Panc1 (cell line): ENCODE measurements around the gene TRIB2. TPM values are rescaled to one million over a fixed set of nuclear protein-coding genes. Genes with fewer than 3 reads are reported as not detected.

Experiments used
- ATAC-seq: fragments of 200-7000 bp; cut with Tn5 transposase; 2 replicates; pipeline ENCODE4 v1.9.1; 2020; ENCODE audit warnings: mild to moderate bottlenecking, moderate library complexity
- BruUV-seq: library from RNA; stranded (reverse); fragments of 400-500 nt; replicated peaks from 2 replicates; lab custom pipeline; 2021; lab: Mats Ljungman, UMichigan
- CTCF ChIA-PET: fragments of 300-600 bp; sonication (Branson Sonifier 250); formaldehyde crosslinking; loops from one replicate; lab custom pipeline; 2022; ENCODE audit warnings: antibody characterized with exemption; lab: Charles Lee
- POLR2A ChIA-PET: fragments of 300-600 bp; sonication (Branson Sonifier 250); formaldehyde crosslinking; loops from one replicate; lab custom pipeline; 2022; ENCODE audit warnings: antibody characterized with exemption; lab: Charles Lee
- DNase-seq: peaks from one replicate; pipeline ENCODE4 v3.0.0-alpha.2; 2010; ENCODE audit warnings: low read depth, low spot score
- H3K27ac ChIP-seq: 2 replicates; pipeline ENCODE4 v1.5.1; 2011; ENCODE audit warnings: mild to moderate bottlenecking, low read length, inconsistent platforms
- H3K27me3 ChIP-seq: fragments of 200-500 bp; sonication (Bioruptor generic); 2 replicates; pipeline ENCODE4 v1.6.0; 2014; ENCODE audit warnings: low read length, inconsistent platforms; ENCODE audit not compliant: control insufficient read depth, insufficient read depth
- H3K36me3 ChIP-seq: fragments of 200-500 bp; sonication (Bioruptor generic); 2 replicates; pipeline ENCODE4 v1.5.1; 2014; ENCODE audit warnings: inconsistent platforms, mild to moderate bottlenecking, low read length, moderate library complexity; ENCODE audit not compliant: control insufficient read depth, insufficient read depth
- H3K4me1 ChIP-seq: 2 replicates; pipeline ENCODE4 v1.5.1; 2011; ENCODE audit warnings: inconsistent platforms, mild to moderate bottlenecking, low read length, moderate library complexity; ENCODE audit not compliant: control insufficient read depth, insufficient read depth
- H3K4me3 ChIP-seq, 2 experiments: 2 replicates each; pipeline ENCODE4 v1.5.1; 2011 to 2012; ENCODE audit warnings: low read depth in 2 of 2, low read length in 2 of 2, mild to moderate bottlenecking in 2 of 2, inconsistent platforms in 1 of 2, moderate library complexity in 1 of 2
- H3K9me3 ChIP-seq: fragments of 200-500 bp; sonication (Bioruptor generic); 2 replicates; pipeline ENCODE4 v1.5.1; 2014; ENCODE audit warnings: low read depth, mild to moderate bottlenecking, inconsistent platforms, low read length, moderate library complexity; ENCODE audit not compliant: control insufficient read depth, insufficient read depth
- CTCF ChIP-seq: fragments of 450-650 bp; IDR thresholded peaks from 2 replicates; pipeline ENCODE4 v1.5.1; 2017; ENCODE audit warnings: mild to moderate bottlenecking
- POLR2AphosphoS5 ChIP-seq: IDR thresholded peaks from 2 replicates; pipeline ENCODE4 v1.6.1; 2012; ENCODE audit warnings: mild to moderate bottlenecking, low read depth, low read length, moderate library complexity
- REST ChIP-seq, 2 experiments: IDR thresholded peaks; 2 replicates each; pipeline ENCODE4 v1.6.1; 2011 to 2012; ENCODE audit warnings: low read depth in 2 of 2, control low read depth in 1 of 2, low read length in 1 of 2, mild to moderate bottlenecking in 1 of 2, moderate library complexity in 1 of 2; ENCODE audit not compliant: insufficient read depth in 1 of 2
- SIN3A ChIP-seq: IDR thresholded peaks from 2 replicates; pipeline ENCODE4 v1.6.1; 2012; ENCODE audit warnings: low read depth, mild to moderate bottlenecking, low read length, moderate library complexity, borderline replicate concordance; ENCODE audit not compliant: insufficient read depth
- TCF7L2 ChIP-seq: IDR thresholded peaks from 2 replicates; pipeline ENCODE4 v1.6.1; 2011; ENCODE audit warnings: mild to moderate bottlenecking, low read depth, low read length, inconsistent platforms
- in situ Hi-C: cut with HindIII; loops from 2 replicates; pipeline ENCODE4 v1.10.0; 2016; ENCODE audit warnings: low sequenced_read_pairs, low pct_unique_long_range_greater_than_20kb
- intact Hi-C: fragments of 100-400 bp; cut with micrococcal nuclease; formaldehyde crosslinking; loops from one replicate; pipeline ENCODE4 v1.10.0; 2022; ENCODE audit not compliant: unreplicated experiment
- total RNA-seq: library from RNA; stranded (reverse); gene quantifications from one replicate; pipeline ENCODE4 v1.2.1, GENCODE V29; 2021; ENCODE audit not compliant: unreplicated experiment

The TRIB2 gene
- total RNA-seq, 1 experiment from 2014 or later, result 43.2 TPM

- intact Hi-C loops, result no loop called here
Measured at GRCh38 chr2:12764075-12764730, 47.5 kb downstream of the TRIB2 start.

GRCh38 chr2:12764849-12765605 lies 48.3 kb downstream of the TRIB2 start:
- no peak for TF ChIP-seq POLR2AphosphoS5
- no peak for TF ChIP-seq TCF7L2
- no peak for TF ChIP-seq REST (IDR thresholded peaks at IDR 0.05; ENCODE audit: insufficient read depth in 1 of 2, low read depth in 2 of 2, low read length in 1 of 2)
- no peak for TF ChIP-seq SIN3A
- TF ChIP-seq CTCF, result no peak
- CTCF ChIA-PET, result no interaction called here
- BruUV-seq, result no TSS peak
- DNase-seq, result no peak
- Histone ChIP-seq H3K4me3 (no peak overlapping the region), H3K36me3 (no peaks in the 10 kb centered on the region), H3K27ac (no peak overlapping the region), H3K9me3 (no peaks in the 10 kb centered on the region), H3K4me1 (no peaks in the 10 kb centered on the region), H3K27me3 (no peaks in the 10 kb centered on the region)
- intact Hi-C loops, result no loop called here
- no peak for ATAC-seq
- POLR2A ChIA-PET, result no interaction called here
- in situ Hi-C loops, result no loop called here

More at GRCh38 chr2:12764075-12764730, 47.5 kb downstream of the TRIB2 start:
- no peak for DNase-seq
- CTCF ChIA-PET, result interaction anchor here (0.6 kb wide), 1 partner anchor 909 kb away, joined by 5 read pairs; no protein-coding TSS in a partner anchor
- no peak overlapping the region for H3K27ac ChIP-seq
- in situ Hi-C loops, result no loop called here
- no peaks in the 10 kb centered on the region for H3K27me3 ChIP-seq
- no peak overlapping the region for H3K4me3 ChIP-seq
- BruUV-seq, result no TSS peak
- ATAC-seq, result no peak
- no peaks in the 10 kb centered on the region for H3K4me1 ChIP-seq
- POLR2A ChIA-PET, result no interaction called here
- H3K36me3 ChIP-seq, result no peaks in the 10 kb centered on the region
- no peak for TF ChIP-seq TCF7L2
- no peak for TF ChIP-seq CTCF
- no peak for TF ChIP-seq REST (IDR thresholded peaks at IDR 0.05; ENCODE audit: insufficient read depth in 1 of 2, low read depth in 2 of 2, low read length in 1 of 2)
- no peaks in the 10 kb centered on the region for H3K9me3 ChIP-seq
